ENCODE results near the gene PNPLA7.

The PNPLA7 gene

GRCh38 chr9:137434498-137435380 is 115.5 kb downstream of the PNPLA7 start:
- DNase-seq (ENCODE audit: low read depth) = no peak

GRCh38 chr9:137433916-137434431 is 116.2 kb downstream of the PNPLA7 start:
- no peak for DNase-seq (ENCODE audit: low read depth)

DNA sequence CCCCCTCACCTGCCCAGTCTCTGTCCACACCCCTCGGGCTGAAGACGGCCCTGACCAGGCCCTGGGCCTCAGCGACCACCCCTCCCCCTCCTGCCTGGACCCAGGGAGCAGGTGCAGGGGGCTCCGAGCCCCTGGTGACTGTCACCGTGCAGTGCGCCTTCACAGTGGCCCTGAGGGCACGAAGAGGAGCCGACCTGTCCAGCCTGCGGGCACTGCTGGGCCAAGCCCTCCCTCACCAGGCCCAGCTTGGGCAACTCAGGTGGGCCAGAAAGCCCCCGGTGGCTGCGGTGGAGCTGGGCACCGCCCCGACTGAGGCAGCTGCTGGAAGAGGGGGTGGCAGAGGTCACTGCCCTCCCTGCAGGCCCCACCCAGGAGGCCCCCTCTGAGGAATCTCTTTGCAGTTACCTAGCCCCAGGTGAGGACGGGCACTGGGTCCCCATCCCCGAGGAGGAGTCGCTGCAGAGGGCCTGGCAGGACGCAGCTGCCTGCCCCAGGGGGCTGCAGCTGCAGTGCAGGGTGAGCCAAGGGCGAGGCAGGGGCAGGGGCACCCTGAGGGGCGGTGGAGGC is 116.8 kb downstream of the PNPLA7 start:
- no peak for DNase-seq (ENCODE audit: low read depth)

DNA sequence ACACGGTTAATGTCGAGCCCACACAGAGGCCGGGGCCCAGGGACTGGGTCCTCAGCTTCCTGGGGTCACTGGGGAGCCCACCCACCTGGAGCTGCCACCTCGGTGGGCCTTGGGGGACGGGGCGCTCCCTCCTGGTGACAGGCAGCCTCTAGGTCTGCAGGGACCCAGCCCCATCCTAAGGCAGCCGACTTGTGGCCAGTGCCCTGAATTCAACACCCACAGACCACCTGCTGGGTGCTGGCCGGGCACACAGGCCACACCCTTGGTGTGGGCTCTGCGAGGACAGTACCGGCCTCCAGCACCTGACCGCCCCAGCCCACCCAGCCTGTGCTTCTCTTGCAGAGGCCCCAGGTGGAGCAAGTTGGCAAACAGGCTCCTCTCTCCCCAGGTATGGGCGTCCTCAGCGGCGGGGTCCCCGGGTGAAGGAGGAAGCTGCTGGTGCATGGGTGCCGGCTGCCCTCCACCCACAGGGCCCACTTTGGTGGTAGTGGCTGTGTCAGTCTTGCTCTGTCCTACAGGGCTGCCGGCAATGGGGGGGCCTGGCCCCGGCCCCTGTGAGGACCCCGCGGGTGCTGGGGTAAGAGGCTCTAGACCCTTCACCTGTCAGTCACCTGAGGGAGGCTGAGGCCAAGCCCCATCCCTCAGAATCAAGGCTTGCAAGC is 117.4 kb downstream of the PNPLA7 start:
- DNase-seq (ENCODE audit: low read depth) = no peak

DNA sequence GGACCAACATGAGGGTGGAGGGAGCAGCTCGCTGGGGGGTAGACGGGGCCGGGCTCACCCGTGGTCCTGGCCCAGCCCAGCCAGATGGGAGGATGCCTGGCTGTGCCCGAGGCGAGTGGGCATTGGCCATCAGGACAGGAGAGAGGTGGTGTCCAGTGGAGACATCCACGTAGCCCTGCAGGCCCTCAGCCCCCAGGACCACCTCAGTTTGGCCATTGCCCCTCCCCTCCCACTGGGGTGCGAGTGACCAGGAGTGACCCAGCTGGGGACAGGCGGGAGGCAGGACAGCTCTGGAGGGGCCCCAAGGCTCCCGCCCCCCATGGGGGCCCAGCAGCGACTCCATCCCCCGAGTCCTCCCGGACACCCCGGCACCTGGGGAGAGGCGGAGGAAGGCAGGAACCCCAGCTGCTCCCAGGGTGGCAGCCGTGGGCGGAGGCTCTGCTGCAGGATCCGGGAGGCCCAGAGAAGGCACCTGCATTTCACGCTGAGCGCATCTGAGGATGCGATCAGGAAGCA is 118.7 kb downstream of the PNPLA7 start:
- DNase-seq (ENCODE audit: low read depth) = no peak

GRCh38 chr9:137430723-137431415 is 119.3 kb downstream of the PNPLA7 start:
- DNase-seq (ENCODE audit: low read depth) = no peak

DNA sequence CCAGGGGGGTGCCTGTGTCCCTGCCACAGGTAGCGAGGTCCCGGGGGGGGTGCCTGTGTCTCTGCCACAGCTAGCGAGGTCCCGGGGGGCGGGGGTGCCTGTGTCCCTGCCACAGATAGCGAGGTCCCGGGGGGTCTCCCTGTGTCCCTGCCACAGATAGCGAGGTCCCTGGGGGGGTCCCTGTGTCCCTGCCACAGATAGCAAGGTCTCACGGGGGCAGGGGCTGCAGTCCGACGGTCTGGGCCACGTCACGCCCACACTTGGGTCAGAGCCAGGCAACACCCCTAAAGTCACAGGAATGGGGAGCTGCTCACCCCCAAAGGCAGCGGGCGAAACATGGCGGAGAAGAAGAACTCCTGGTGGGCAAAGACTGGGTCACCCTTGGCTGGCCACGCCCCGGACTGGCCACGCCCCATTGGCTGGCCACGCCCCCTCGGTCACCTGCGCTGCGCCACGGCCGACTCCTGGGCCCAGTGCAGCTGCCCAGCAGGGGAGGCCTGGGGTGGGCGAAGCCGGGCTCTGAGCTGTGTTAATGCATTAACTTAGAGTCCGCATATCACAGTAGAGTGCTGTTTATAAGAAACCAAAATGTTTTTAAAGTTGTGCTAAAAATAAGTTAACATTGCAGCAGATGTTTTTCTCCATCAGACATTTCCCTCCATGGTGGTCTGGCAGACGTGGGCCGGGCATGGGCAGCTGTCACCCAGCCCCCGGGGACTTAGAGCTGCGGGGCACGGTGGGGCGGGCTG is 120.1 kb downstream of the PNPLA7 start:
- DNase-seq (ENCODE audit: low read depth) = no peak

DNA sequence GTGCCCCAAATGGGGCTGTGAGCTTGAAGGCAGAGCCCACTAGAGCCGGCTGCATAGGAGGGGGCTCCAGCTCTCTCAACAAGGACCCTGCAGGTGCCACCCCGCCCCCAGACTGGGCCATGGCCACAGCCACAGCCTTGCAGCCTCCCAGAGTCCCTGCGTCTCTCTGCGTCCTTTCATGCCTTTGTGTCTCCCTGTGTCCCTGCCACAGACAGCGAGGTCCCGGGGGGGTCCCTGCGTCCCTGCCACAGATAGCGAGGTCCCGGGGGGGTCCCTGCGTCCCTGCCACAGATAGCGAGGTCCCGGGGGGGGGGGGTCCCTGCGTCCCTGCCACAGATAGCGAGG is 120.7 kb downstream of the PNPLA7 start:
- no peak for DNase-seq (ENCODE audit: low read depth)

DNA sequence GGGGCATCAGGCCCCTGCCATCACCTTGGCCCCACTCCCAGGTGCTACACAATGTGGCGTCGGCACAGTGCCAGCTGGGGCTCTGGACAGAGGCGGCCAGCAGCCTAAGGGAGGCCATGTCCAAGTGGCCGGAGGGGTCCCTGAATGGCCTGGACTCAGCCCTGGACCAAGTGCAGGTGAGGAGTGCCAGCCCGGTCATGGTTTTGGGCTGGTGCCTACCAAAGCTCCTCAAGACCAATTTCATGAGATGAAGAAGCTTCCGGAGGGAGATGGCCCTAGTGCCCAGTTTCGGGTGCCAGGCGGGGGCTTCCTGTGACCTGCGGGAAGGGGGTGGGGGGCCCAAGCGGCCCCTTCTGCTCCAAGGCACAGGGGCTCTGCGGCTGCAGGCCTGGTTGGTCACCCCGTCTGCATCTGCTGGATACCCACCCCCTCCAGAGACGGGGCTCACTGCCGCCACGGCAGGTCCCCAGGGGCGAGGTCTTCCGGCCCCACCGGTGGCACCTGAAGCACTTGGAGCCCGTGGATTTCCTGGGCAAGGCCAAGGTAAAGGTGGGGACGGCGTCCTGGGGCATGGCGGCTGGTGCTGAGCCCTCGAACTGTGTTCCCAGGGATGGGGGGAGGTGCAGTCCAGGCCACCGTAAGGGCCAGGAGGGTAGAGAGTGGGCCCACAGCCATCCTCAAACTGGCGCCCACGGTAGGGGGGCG is 121.2 kb downstream of the PNPLA7 start:
- no peak for DNase-seq (ENCODE audit: low read depth)

- DNase-seq (ENCODE audit: low read depth) = no peak
Measured at GRCh38 chr9:137428311-137428630, 121.9 kb downstream of the PNPLA7 start.

DNA sequence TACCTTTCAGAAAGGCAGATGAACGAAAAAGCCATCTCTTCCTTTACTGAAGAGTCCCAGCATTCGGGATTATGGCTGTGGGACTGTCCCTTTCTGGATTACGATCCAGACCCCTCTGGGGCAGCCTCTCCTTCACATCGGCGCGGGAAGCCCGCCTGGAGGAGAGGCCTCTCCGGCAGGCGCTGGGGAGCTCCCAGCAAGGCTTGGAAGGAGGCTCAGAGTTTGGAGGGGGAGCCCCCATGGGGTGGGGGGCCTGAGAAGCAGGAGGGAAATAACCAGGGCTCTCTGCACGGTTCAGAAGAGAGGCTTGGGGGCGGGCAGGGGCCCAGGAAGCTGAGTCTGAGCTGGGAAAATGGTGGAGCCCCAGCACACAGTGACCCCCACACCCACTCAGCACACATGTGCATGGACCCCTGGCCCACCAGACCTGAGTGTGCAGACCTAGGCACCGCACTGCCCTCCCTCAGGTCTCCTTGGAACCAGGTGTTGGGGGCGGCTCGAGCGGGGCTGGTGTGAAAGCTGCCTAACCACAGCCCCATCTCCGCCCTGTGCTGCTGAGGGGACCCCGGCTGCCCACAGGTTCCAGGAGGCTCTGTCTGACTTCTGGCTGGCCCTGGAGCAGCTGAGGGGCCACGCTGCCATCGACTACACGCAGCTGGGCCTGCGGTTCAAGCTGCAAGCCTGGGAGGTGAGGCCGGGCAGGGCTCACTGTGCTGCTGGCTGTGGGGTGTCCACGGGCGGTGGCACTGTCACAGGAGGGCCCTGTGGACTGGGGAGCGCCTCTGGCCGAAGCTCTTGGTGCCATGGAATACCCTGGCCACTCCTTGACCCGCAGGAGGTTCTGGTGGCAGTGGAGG is 122.5 kb downstream of the PNPLA7 start:
- DNase-seq (ENCODE audit: low read depth) = no peak

GRCh38 chr9:137426018-137426681 is 124.1 kb downstream of the PNPLA7 start:
- no peak for DNase-seq (ENCODE audit: low read depth)

DNA sequence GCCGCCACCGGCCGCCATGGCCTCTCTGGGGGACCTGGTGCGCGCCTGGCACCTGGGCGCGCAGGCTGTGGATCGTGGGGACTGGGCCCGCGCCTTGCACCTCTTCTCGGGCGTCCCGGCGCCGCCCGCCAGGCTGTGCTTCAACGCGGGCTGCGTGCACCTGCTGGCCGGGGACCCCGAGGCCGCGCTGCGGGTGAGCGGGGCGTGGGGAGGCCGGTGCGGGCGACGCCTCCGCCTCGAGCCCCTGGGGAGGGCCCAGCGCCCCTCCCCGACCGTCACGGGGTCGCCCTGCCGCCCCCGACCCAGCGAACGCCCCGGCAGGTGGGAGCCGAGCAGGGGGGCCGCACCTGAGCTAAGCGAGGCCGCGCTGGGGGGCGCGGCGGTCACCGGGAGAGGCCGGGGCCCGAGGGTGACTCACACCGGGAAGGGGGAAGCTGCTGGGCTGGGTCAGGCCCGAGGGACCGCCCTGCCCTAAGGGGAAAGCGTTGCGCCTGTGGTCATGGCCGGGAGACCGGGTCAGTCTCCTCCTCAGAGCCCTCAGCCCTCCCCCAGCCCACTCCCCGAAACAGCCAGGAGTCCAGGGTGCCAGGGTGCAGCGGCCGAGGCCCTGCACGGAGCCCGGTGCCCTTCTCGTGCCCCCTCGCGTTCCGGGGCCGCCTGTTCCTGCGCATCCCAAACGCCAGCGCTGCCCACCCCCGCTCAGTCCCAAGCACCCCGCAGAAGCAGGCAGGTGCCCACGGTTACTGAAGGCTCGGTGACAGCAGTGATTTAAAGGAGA is 126.5 kb downstream of the PNPLA7 start:
- DNase-seq (ENCODE audit: low read depth) = no peak

GRCh38 chr9:137422604-137423513 is 127.3 kb downstream of the PNPLA7 start, which contains the start of the genes EXD3 and NOXA1:
Gene EXD3, minus strand, starts transcription at chr9:137423162. Its CDS starts 27,805 bp downstream, at chr9:137395357.
Gene NOXA1, plus strand, starts transcription at chr9:137423393. Its CDS starts 137 bp downstream, at chr9:137423530.
- DNase-seq (ENCODE audit: low read depth) = peak; percentile 83

DNA sequence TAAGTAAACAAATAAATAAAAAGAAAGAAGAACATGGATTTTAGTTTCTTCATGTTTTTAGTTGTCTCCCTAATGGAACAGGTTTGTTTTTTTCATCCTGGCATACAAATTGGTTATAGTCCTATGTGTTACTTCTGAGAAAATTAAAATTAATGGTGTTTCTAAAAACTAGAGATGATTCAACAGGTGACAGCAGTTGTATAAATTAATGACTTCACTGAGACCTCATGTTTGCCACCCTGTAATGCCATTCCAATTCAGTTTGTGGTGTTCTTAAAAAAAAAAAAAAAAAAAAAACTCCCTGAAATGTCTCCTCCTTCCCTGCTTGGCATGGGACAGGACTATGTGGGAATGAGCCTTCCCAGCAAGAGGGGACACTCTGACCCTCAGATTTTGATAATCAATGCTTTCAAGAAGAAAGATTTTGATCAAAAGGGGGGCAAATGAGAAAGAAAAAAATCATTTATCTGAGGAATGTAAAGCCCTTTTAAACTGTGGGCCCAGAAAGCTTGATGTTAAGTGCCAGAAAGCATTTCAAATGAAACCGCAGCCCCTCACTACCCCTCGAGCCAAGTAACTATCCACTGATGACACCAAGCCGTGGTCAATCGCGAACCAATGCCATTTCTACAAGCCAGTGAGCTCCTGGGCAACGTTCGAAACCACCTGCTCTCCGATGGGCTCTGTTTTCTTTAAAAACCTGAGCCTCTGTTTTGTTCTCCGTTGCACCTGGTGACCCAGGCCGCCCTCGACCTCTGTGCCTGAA is 128.2 kb downstream of the PNPLA7 start:
- DNase-seq (ENCODE audit: low read depth) = no peak
